Skeletal muscle cell (primary cell): ENCODE data around the gene SLC25A42.
"Not testable (repeated sequence)": the region's sequence is repeated elsewhere in the genome, so short reads cannot be mapped to it uniquely, and the experiment has no call there.

Source experiments
- DNase-seq: peaks from one replicate; pipeline ENCODE4 v3.0.0-alpha.2; 2010; ENCODE audit warnings: low read depth
- H3K4me3 ChIP-seq: 2 replicates; pipeline ENCODE4 v1.5.1; 2011; ENCODE audit warnings: low read depth, mild to moderate bottlenecking, control low read depth, low read length, moderate library complexity

The SLC25A42 gene

GRCh38 chr19:19120308-19121231 lies 56.8 kb downstream of the SLC25A42 start:
- peak; percentile 37 for DNase-seq
- H3K4me3 ChIP-seq, result no peak overlapping the region

- DNase-seq, result no peak
- no peak overlapping the region for H3K4me3 ChIP-seq
Observed at GRCh38 chr19:19121371-19121770, 57.6 kb downstream of the SLC25A42 start.

- no peak for DNase-seq
- no peak overlapping the region for H3K4me3 ChIP-seq
Observed at GRCh38 chr19:19122902-19123301, 59.1 kb downstream of the SLC25A42 start.

- DNase-seq, result no peak
Observed at GRCh38 chr19:19123386-19123785, 59.6 kb downstream of the SLC25A42 start.

GRCh38 chr19:19126102-19126501 lies 62.3 kb downstream of the SLC25A42 start:
- H3K4me3 ChIP-seq, result no peak overlapping the region
- DNase-seq, result no peak

More at GRCh38 chr19:19123386-19123785, 59.6 kb downstream of the SLC25A42 start:
- H3K4me3 ChIP-seq, result no peak overlapping the region

GRCh38 chr19:19131989-19132388 lies 68.2 kb downstream of the SLC25A42 start:
- H3K4me3 ChIP-seq, result no peak overlapping the region
- DNase-seq, result no peak

GRCh38 chr19:19132912-19133311 lies 69.1 kb downstream of the SLC25A42 start:
- no peak for DNase-seq
- H3K4me3 ChIP-seq, result no peak overlapping the region

GRCh38 chr19:19133985-19134384 lies 70.2 kb downstream of the SLC25A42 start:
- H3K4me3 ChIP-seq, result no peak overlapping the region
- no peak for DNase-seq

GRCh38 chr19:19134687-19135158 lies 70.9 kb downstream of the SLC25A42 start:
- H3K4me3 ChIP-seq, result no peak overlapping the region
- DNase-seq, result no peak

GRCh38 chr19:19135713-19136112 lies 71.9 kb downstream of the SLC25A42 start:
- not testable (repeated sequence) for DNase-seq, H3K4me3 ChIP-seq

- H3K4me3 ChIP-seq, result peak overlapping the region; percentile 98
- DNase-seq, result no peak
Observed at GRCh38 chr19:19137556-19138108, 73.8 kb downstream of the SLC25A42 start.

GRCh38 chr19:19138109-19138981 lies 74.6 kb downstream of the SLC25A42 start, which contains the start of gene TMEM161A:
TMEM161A (minus strand) TSS chr19:19138478; CDS start chr19:19138428, 50 bp downstream.
- DNase-seq, result peak; percentile 99
- peak within 1 kb of the TSS; percentile 98 for H3K4me3 ChIP-seq

GRCh38 chr19:19139876-19140229 lies 76.1 kb downstream of the SLC25A42 start:
- no peak for DNase-seq
- H3K4me3 ChIP-seq, result no peak overlapping the region

GRCh38 chr19:19140476-19140875 lies 76.7 kb downstream of the SLC25A42 start:
- no peak for DNase-seq
- H3K4me3 ChIP-seq, result no peak overlapping the region

- no peak for DNase-seq
- no peak overlapping the region for H3K4me3 ChIP-seq
Observed at GRCh38 chr19:19142347-19142746, 78.6 kb downstream of the SLC25A42 start.

GRCh38 chr19:19145281-19145680 lies 81.5 kb downstream of the SLC25A42 start:
- no peak for DNase-seq
- no peak overlapping the region for H3K4me3 ChIP-seq

GRCh38 chr19:19145684-19146608 lies 82.2 kb downstream of the SLC25A42 start:
- peak; percentile 8 for DNase-seq
- no peak overlapping the region for H3K4me3 ChIP-seq

GRCh38 chr19:19146865-19147264 lies 83.1 kb downstream of the SLC25A42 start:
- H3K4me3 ChIP-seq, result no peak overlapping the region
- DNase-seq, result no peak

GRCh38 chr19:19147344-19147743 lies 83.5 kb downstream of the SLC25A42 start:
- H3K4me3 ChIP-seq, result no peak overlapping the region
- DNase-seq, result no peak
